IMR-90 (cell line): Measurements from ENCODE around the gene CGB5. TPM values are rescaled to one million over a fixed set of nuclear protein-coding genes. Genes with fewer than 3 reads are reported as not detected.

ENCODE experiments used
- ATAC-seq: fragments of 200-7000 bp; cut with Tn5 transposase; 2 replicates; pipeline ENCODE4 v1.9.1; 2020; ENCODE audit warnings: low read depth, mild to moderate bottlenecking, moderate library complexity
- BruUV-seq: library from RNA; stranded (reverse); fragments of 400-500 nt; replicated peaks from 2 replicates; lab custom pipeline; 2021; lab: Mats Ljungman, UMichigan
- CTCF ChIA-PET: fragments of 300-600 bp; formaldehyde crosslinking; extraction: SDS; loops from one replicate; lab custom pipeline; 2021; ENCODE audit warnings: antibody characterized with exemption; lab: Yijun Ruan, JAX
- POLR2A ChIA-PET: fragments of 300-600 bp; sonication (Branson Sonifier 250); formaldehyde crosslinking; loops from one replicate; lab custom pipeline; 2022; ENCODE audit warnings: antibody characterized with exemption; ENCODE audit not compliant: unreplicated experiment; lab: Charles Lee
- DNase-seq: peaks from one replicate; pipeline ENCODE4 v3.0.0; 2013
- H2AFZ ChIP-seq: replicated peaks from 2 replicates; pipeline ENCODE3; 2013; ENCODE audit warnings: low read length, mild to moderate bottlenecking; ENCODE audit not compliant: poor library complexity
- H2AK5ac ChIP-seq: 2 replicates; pipeline ENCODE4 v1.6.1; 2013; ENCODE audit warnings: low read depth, low read length, inconsistent platforms
- H2AK9ac ChIP-seq: replicated peaks from 2 replicates; pipeline ENCODE3; 2013; ENCODE audit warnings: mild to moderate bottlenecking, low read depth, low read length, moderate library complexity; ENCODE audit not compliant: poor library complexity
- H2BK120ac ChIP-seq: 2 replicates; pipeline ENCODE4 v1.6.1; 2013; ENCODE audit warnings: low read depth, low read length, inconsistent platforms
- H2BK15ac ChIP-seq: 3 replicates; pipeline ENCODE4 v1.6.1; 2013; ENCODE audit warnings: low read depth, low read length, inconsistent platforms
- H2BK20ac ChIP-seq: 2 replicates; pipeline ENCODE4 v1.6.1; 2013; ENCODE audit warnings: low read depth, mild to moderate bottlenecking, inconsistent platforms, low read length, moderate library complexity
- H2BK5ac ChIP-seq: 2 replicates; pipeline ENCODE4 v1.6.1; 2013; ENCODE audit warnings: mild to moderate bottlenecking, low read depth, low read length, inconsistent platforms; ENCODE audit not compliant: poor library complexity, severe bottlenecking
- H3K14ac ChIP-seq: replicated peaks from 2 replicates; pipeline ENCODE4 v1.6.1; 2013; ENCODE audit warnings: low read depth, low read length, inconsistent platforms
- H3K18ac ChIP-seq: 2 replicates; pipeline ENCODE4 v1.6.1; 2013; ENCODE audit warnings: low read depth, low read length, control low read depth
- H3K23ac ChIP-seq: 2 replicates; pipeline ENCODE4 v1.6.1; 2013; ENCODE audit warnings: low read depth, low read length, inconsistent platforms
- H3K27ac ChIP-seq: 2 replicates; pipeline ENCODE4 v1.5.1; 2013; ENCODE audit warnings: mild to moderate bottlenecking, control low read depth, low read length; ENCODE audit not compliant: insufficient read depth
- H3K27me3 ChIP-seq: 2 replicates; pipeline ENCODE4 v1.6.1; 2013; ENCODE audit warnings: low read length; ENCODE audit not compliant: control insufficient read depth, insufficient read depth
- H3K36me3 ChIP-seq: 2 replicates; pipeline ENCODE4 v1.6.1; 2013; ENCODE audit warnings: low read length, mixed read lengths; ENCODE audit not compliant: control insufficient read depth, insufficient read depth
- H3K4ac ChIP-seq: 2 replicates; pipeline ENCODE4 v1.6.1; 2013; ENCODE audit warnings: low read depth, low read length, inconsistent platforms
- H3K4me1 ChIP-seq: 2 replicates; pipeline ENCODE4 v1.6.1; 2013; ENCODE audit warnings: low read length, mixed read lengths; ENCODE audit not compliant: control insufficient read depth, insufficient read depth
- H3K4me2 ChIP-seq: 2 replicates; pipeline ENCODE4 v1.6.1; 2013; ENCODE audit warnings: low read depth, mild to moderate bottlenecking, control low read depth, low read length, moderate library complexity
- H3K4me3 ChIP-seq: 2 replicates; pipeline ENCODE4 v1.5.1; 2013; ENCODE audit warnings: low read depth, mild to moderate bottlenecking, control low read depth, low read length, moderate library complexity; ENCODE audit not compliant: insufficient read depth
- H3K56ac ChIP-seq: 2 replicates; pipeline ENCODE4 v1.6.1; 2013; ENCODE audit warnings: low read length, inconsistent platforms; ENCODE audit not compliant: insufficient read depth; ENCODE audit errors: extremely low read depth
- H3K79me1 ChIP-seq, 2 experiments: 2 replicates each; pipeline ENCODE4 v1.6.1; 2013; ENCODE audit warnings: low read length in 2 of 2, inconsistent platforms in 1 of 2, low read depth in 1 of 2
- H3K9ac ChIP-seq: 2 replicates; pipeline ENCODE4 v1.6.1; 2013; ENCODE audit warnings: low read depth, low read length, control low read depth
- H3K9me1 ChIP-seq: 2 replicates; pipeline ENCODE4 v1.6.1; 2013; ENCODE audit warnings: low read length, inconsistent platforms; ENCODE audit not compliant: insufficient read depth
- H3K9me3 ChIP-seq: 2 replicates; pipeline ENCODE4 v1.6.1; 2013; ENCODE audit warnings: low read length; ENCODE audit not compliant: control insufficient read depth, insufficient read depth
- H4K20me1 ChIP-seq: 2 replicates; pipeline ENCODE4 v1.6.1; 2013; ENCODE audit warnings: low read length, inconsistent platforms; ENCODE audit not compliant: insufficient read depth
- H4K5ac ChIP-seq: 2 replicates; pipeline ENCODE4 v1.6.1; 2013; ENCODE audit warnings: mild to moderate bottlenecking, low read depth, low read length, control low read depth
- H4K8ac ChIP-seq, 2 experiments: 2 replicates each; pipeline ENCODE4 v1.6.1; 2013; ENCODE audit warnings: low read depth in 2 of 2, low read length in 2 of 2, control low read depth in 1 of 2, inconsistent platforms in 1 of 2
- H4K91ac ChIP-seq: 2 replicates; pipeline ENCODE4 v1.6.1; 2013; ENCODE audit warnings: low read depth, low read length, inconsistent platforms; ENCODE audit not compliant: insufficient read depth
- ELK1 ChIP-seq: fragments of 150-350 bp; IDR thresholded peaks from 2 replicates; pipeline ENCODE4 v1.6.1; 2016; ENCODE audit warnings: low read depth, mild to moderate bottlenecking, low read length, moderate library complexity, borderline replicate concordance
- FOS ChIP-seq: fragments of 150-350 bp; IDR thresholded peaks from 2 replicates; pipeline ENCODE4 v1.6.1; 2016; ENCODE audit warnings: low read depth, low read length
- RCOR1 ChIP-seq: IDR thresholded peaks from 2 replicates; pipeline ENCODE4 v1.6.1; 2012; ENCODE audit warnings: mild to moderate bottlenecking, low read length, improper control_type of control experiment; ENCODE audit not compliant: insufficient replicate concordance
- RFX5 ChIP-seq: IDR thresholded peaks from 2 replicates; pipeline ENCODE4 v1.8.0; 2012; ENCODE audit warnings: low read depth, mild to moderate bottlenecking, low read length, moderate library complexity
- WGBS, 2 experiments: methylation state at CpG; one replicate each; pipeline versions ENCODE4 v1.1.5 to v1.1.7; 2013; ENCODE audit warnings: missing lambda C conversion rate in 2 of 2; ENCODE audit not compliant: insufficient read length in 1 of 2; ENCODE audit errors: extremely low coverage in 2 of 2; 5-methylcytosine and 5-hydroxymethylcytosine counted together
- dilution Hi-C: fragments of 300-500 bp; cut with HindIII; formaldehyde crosslinking; loops from one replicate; pipeline ENCODE4 v1.14.3; 2018; ENCODE audit warnings: low sequenced_read_pairs; ENCODE audit not compliant: unreplicated experiment
- in situ Hi-C: fragments of 300-500 bp; cut with MboI; formaldehyde crosslinking; loops from 3 replicates; pipeline ENCODE4 v1.14.3; 2019; ENCODE audit warnings: low sequenced_read_pairs, inconsistent platforms, mixed read lengths
- intact Hi-C: fragments of 100-400 bp; cut with micrococcal nuclease; formaldehyde crosslinking; loops from 2 replicates; pipeline ENCODE4 v1.10.0; 2022
- polyA plus RNA-seq, 3 experiments: library from polyadenylated mRNA; depleted of rRNA; stranded (reverse); fragments of >200 nt; gene quantifications; 2 replicates each; pipeline ENCODE4 v1.2.3, GENCODE V29; 2012; ENCODE audit warnings: low replicate concordance in 1 of 3
- total RNA-seq: library from RNA; depleted of rRNA; stranded (reverse); fragments of >200 nt; gene quantifications from 2 replicates; pipeline ENCODE4 v1.2.3, GENCODE V29; 2012

CGB5 gene
- total and polyA plus RNA-seq, 2 of the 4 experiments (the other 2 are of a cell fraction): not detected

DNA sequence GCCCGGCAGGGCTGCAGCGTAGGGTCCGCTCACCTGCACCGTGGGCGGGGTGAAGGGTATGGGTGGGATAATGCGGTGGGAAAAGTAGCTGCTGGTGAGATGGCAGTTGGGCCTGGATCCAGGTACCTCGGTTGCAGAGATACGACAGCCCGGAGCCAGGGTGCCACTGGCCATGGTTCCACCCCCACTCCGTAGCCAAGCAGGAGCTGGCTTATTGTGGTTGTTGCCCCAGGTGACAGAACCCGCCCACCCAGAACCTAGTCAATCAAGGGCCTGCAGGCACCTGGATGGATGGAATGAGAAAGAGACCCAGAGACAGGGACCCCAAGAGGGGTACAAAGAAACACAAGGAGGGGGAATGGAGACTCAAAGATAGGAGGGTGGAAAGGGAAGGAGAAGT lies 23.3 kb upstream of the CGB5 start:
- Histone ChIP-seq H3K23ac (no peak overlapping the region), H2BK5ac (no peak overlapping the region), H3K79me1 (no peaks in the 10 kb centered on the region; a peak in 1 of 4 replicates), H3K4me2 (no peak overlapping the region), H2AK5ac (no peak overlapping the region), H3K4me1 (peaks cover 5% of the 10 kb centered on the region; the same call in 1 of the 2 replicates), H3K27ac (no peak overlapping the region), H2BK120ac (no peak overlapping the region), H3K4ac (no peak overlapping the region), H2BK15ac (no peak overlapping the region), H3K9me3 (no peaks in the 10 kb centered on the region), H4K91ac (no peak overlapping the region), H3K18ac (no peak overlapping the region), H2AFZ (no peak overlapping the region), H2AK9ac (no peak overlapping the region), H3K56ac (no peak overlapping the region), H3K9ac (no peak overlapping the region), H3K36me3 (peaks cover 8% of the 10 kb centered on the region), H2BK20ac (no peak overlapping the region), H3K4me3 (no peak overlapping the region), H3K9me1 (0 out of 2 replicates have a peak, but pooled peaks cover 3% of the 10 kb centered on the region), H4K8ac (no peak overlapping the region), H3K14ac (no peak overlapping the region), H4K5ac (no peak overlapping the region), H3K27me3 (peaks cover 2% of the 10 kb centered on the region; the same call in 1 of the 2 replicates), H4K20me1 (no peaks in the 10 kb centered on the region)
- dilution Hi-C loops (no loop called here), in situ Hi-C loops (no loop called here), intact Hi-C loops (no loop called here)
- no peak for ATAC-seq
- WGBS, 2 experiments: no CpG with 5 or more reads among the region's 11 CpGs
- TF ChIP-seq FOS (no peak), RCOR1 (no peak), RFX5 (no peak), ELK1 (no peak)
- DNase-seq: no peak
- no TSS peak for BruUV-seq
- CTCF ChIA-PET: no interaction called here
- POLR2A ChIA-PET: no interaction called here
